SK-N-SH (cell line): Measurements from ENCODE around the gene ITGB6. TPM values are rescaled to one million over a fixed set of nuclear protein-coding genes. Genes with fewer than 3 reads are reported as not detected.

ENCODE experiments used
- CTCF ChIA-PET: fragments of 300-600, 350-600 bp; formaldehyde crosslinking; extraction: SDS; loops from one replicate; lab custom pipeline; 2021; lab: Yijun Ruan, JAX
- POLR2A ChIA-PET: fragments of 350-600 bp; sonication (Branson Sonifier 250); formaldehyde crosslinking; extraction: SDS; loops from one replicate; lab custom pipeline; 2020; ENCODE audit warnings: antibody characterized with exemption, inconsistent platforms; lab: Yijun Ruan, JAX
- DNase-seq: peaks from one replicate; pipeline ENCODE4 v3.0.0; 2012
- H2AFZ ChIP-seq: fragments of 200-600 bp; sonication (generic); 2 replicates; pipeline ENCODE4 v1.8.1; 2016; ENCODE audit warnings: antibody characterized with exemption, mild to moderate bottlenecking, low read depth
- H3F3A ChIP-seq: fragments of 200-600 bp; sonication (generic); replicated peaks from 2 replicates; pipeline ENCODE3; 2016; ENCODE audit warnings: antibody characterized with exemption, mild to moderate bottlenecking; ENCODE audit not compliant: insufficient read depth
- H3K27ac ChIP-seq, 2 experiments: fragments of 200-500 bp in 1 of 2; fragments of 200-600 bp in 1 of 2; sonication (Bioruptor generic) in 1 of 2; sonication (generic), shearing (Covaris generic) in 1 of 2; 2 replicates each; pipeline versions ENCODE4 v1.5.1 to v1.6.1; 2014 to 2016; ENCODE audit warnings: low read depth in 2 of 2, inconsistent platforms in 1 of 2, low read length in 1 of 2, mild to moderate bottlenecking in 1 of 2, mixed read lengths in 1 of 2
- H3K27me3 ChIP-seq: fragments of 200-600 bp; sonication (generic), shearing (Covaris generic); 2 replicates; pipeline ENCODE4 v1.6.1; 2016; ENCODE audit warnings: mixed run types; ENCODE audit not compliant: insufficient read depth
- H3K36me3 ChIP-seq, 2 experiments: fragments of 200-500 bp in 1 of 2; fragments of 200-600 bp in 1 of 2; sonication (Bioruptor generic) in 1 of 2; sonication (generic) in 1 of 2; replicated peaks in 1 of 2; 2 replicates each; pipeline versions ENCODE3 to v1.5.1; 2014 to 2016; ENCODE audit warnings: low read length in 1 of 2, mild to moderate bottlenecking in 1 of 2; ENCODE audit not compliant: insufficient read depth in 2 of 2, control insufficient read depth in 1 of 2
- H3K4me1 ChIP-seq, 2 experiments: fragments of 200-500 bp in 1 of 2; fragments of 200-600 bp in 1 of 2; sonication (Bioruptor generic) in 1 of 2; sonication (generic), shearing (Covaris generic) in 1 of 2; 2 replicates each; pipeline versions ENCODE4 v1.5.1 to v1.6.1; 2014 to 2016; ENCODE audit warnings: low read depth in 1 of 2, low read length in 1 of 2, mixed run types in 1 of 2; ENCODE audit not compliant: insufficient read depth in 2 of 2, control insufficient read depth in 1 of 2
- H3K4me2 ChIP-seq: fragments of 200-600 bp; sonication (generic), shearing (Covaris generic); 2 replicates; pipeline ENCODE4 v1.6.1; 2017; ENCODE audit warnings: mixed run types
- H3K4me3 ChIP-seq, 2 experiments: fragments of 200-500 bp in 1 of 2; fragments of 200-600 bp in 1 of 2; sonication (Bioruptor generic) in 1 of 2; sonication (generic), shearing (Covaris generic) in 1 of 2; 2 replicates each; pipeline versions ENCODE4 v1.5.1 to v1.8.1; 2014 to 2016; ENCODE audit warnings: low read depth in 2 of 2, inconsistent platforms in 1 of 2, low read length in 1 of 2, mild to moderate bottlenecking in 1 of 2, mixed read lengths in 1 of 2, moderate library complexity in 1 of 2
- H3K79me2 ChIP-seq: fragments of 200-600 bp; sonication (generic); 2 replicates; pipeline ENCODE4 v1.8.1; 2017; ENCODE audit warnings: mild to moderate bottlenecking; ENCODE audit not compliant: insufficient read depth
- H3K9ac ChIP-seq: fragments of 200-600 bp; sonication (generic); 2 replicates; pipeline ENCODE4 v1.6.1; 2017; ENCODE audit warnings: mixed run types
- H3K9me2 ChIP-seq: fragments of 200-600 bp; sonication (generic); 2 replicates; pipeline ENCODE4 v1.6.1; 2017; ENCODE audit warnings: mixed run types
- H3K9me3 ChIP-seq: fragments of 200-600 bp; sonication (generic); 2 replicates; pipeline ENCODE4 v1.6.1; 2017; ENCODE audit warnings: mixed run types, mild to moderate bottlenecking, moderate library complexity
- H4K20me1 ChIP-seq: fragments of 200-600 bp; sonication (generic); 2 replicates; pipeline ENCODE4 v1.6.1; 2017; ENCODE audit warnings: mild to moderate bottlenecking, mixed run types; ENCODE audit not compliant: insufficient read depth
- EP300 ChIP-seq, 2 experiments: IDR thresholded peaks; 2 replicates each; pipeline versions ENCODE4 v1.4.0 to v1.6.1; 2012; ENCODE audit warnings: borderline replicate concordance in 1 of 2, low read depth in 1 of 2, low read length in 1 of 2
- EZH2phosphoT487 ChIP-seq: fragments of 200-600 bp; sonication (generic); IDR thresholded peaks from 2 replicates; pipeline ENCODE4 v1.6.1; 2017; ENCODE audit warnings: low read depth, mixed run types, mild to moderate bottlenecking, antibody characterized with exemption, moderate library complexity, borderline replicate concordance
- FOSL2 ChIP-seq: IDR thresholded peaks from 2 replicates; pipeline ENCODE4 v1.4.0; 2012; ENCODE audit warnings: low read depth, mild to moderate bottlenecking, moderate library complexity, borderline replicate concordance
- FOXJ3 ChIP-seq: sonication (generic); formaldehyde crosslinking; IDR thresholded peaks from 2 replicates; pipeline ENCODE4 v1.5.1; 2020; ENCODE audit warnings: mild to moderate bottlenecking, missing genetic modification reagents
- GABPA ChIP-seq: IDR thresholded peaks from 2 replicates; pipeline ENCODE4 v1.4.0; 2012; ENCODE audit warnings: low read depth, mild to moderate bottlenecking
- GATA2 ChIP-seq: sonication (generic); formaldehyde crosslinking; IDR thresholded peaks from 2 replicates; pipeline ENCODE4 v1.5.0; 2020; ENCODE audit warnings: mild to moderate bottlenecking, missing genetic modification reagents
- JUND ChIP-seq: IDR thresholded peaks from 2 replicates; pipeline ENCODE4 v1.4.0; 2012
- MAX ChIP-seq: IDR thresholded peaks from 2 replicates; pipeline ENCODE4 v1.4.0; 2012; ENCODE audit warnings: low read depth
- MEF2A ChIP-seq: IDR thresholded peaks from 2 replicates; pipeline ENCODE4 v1.4.0; 2012; ENCODE audit warnings: low read depth, borderline replicate concordance
- MXI1 ChIP-seq: IDR thresholded peaks from 2 replicates; pipeline ENCODE4 v1.6.1; 2012; ENCODE audit warnings: mild to moderate bottlenecking, low read depth, low read length, improper control_type of control experiment
- NFIC ChIP-seq: IDR thresholded peaks from 2 replicates; pipeline ENCODE4 v1.4.0; 2012; ENCODE audit warnings: borderline replicate concordance
- NRF1 ChIP-seq: IDR thresholded peaks from 2 replicates; pipeline ENCODE4 v1.6.1; 2012; ENCODE audit warnings: low read depth, mild to moderate bottlenecking, low read length
- PBX3 ChIP-seq: IDR thresholded peaks from 2 replicates; pipeline ENCODE4; 2012
- POLR2AphosphoS5 ChIP-seq: IDR thresholded peaks from 2 replicates; pipeline ENCODE4 v1.6.1; 2012; ENCODE audit warnings: low read depth, low read length
- RAD21 ChIP-seq: IDR thresholded peaks from 2 replicates; pipeline ENCODE4 v1.6.1; 2012; ENCODE audit warnings: mild to moderate bottlenecking, low read length
- RCOR1 ChIP-seq: fragments of 150-350 bp; IDR thresholded peaks from 2 replicates; pipeline ENCODE4 v1.6.1; 2017; ENCODE audit warnings: antibody characterized with exemption, low read length
- RFX5 ChIP-seq: IDR thresholded peaks from 2 replicates; pipeline ENCODE4 v1.6.1; 2012; ENCODE audit warnings: mild to moderate bottlenecking, improper control_type of control experiment, low read length
- SIN3A ChIP-seq: IDR thresholded peaks from 2 replicates; pipeline ENCODE4 v1.6.1; 2012; ENCODE audit warnings: low read depth, mild to moderate bottlenecking, low read length, moderate library complexity, borderline replicate concordance
- SMC3 ChIP-seq: IDR thresholded peaks from 2 replicates; pipeline ENCODE4 v1.6.1; 2012; ENCODE audit warnings: low read depth, low read length, improper control_type of control experiment
- TAF1 ChIP-seq: IDR thresholded peaks from 2 replicates; pipeline ENCODE4 v1.6.1; 2012; ENCODE audit warnings: low read depth, mild to moderate bottlenecking, low read length, moderate library complexity, borderline replicate concordance
- TCF12 ChIP-seq: IDR thresholded peaks from 2 replicates; pipeline ENCODE4 v1.4.0; 2012
- USF2 ChIP-seq: fragments of 150-350 bp; IDR thresholded peaks from 2 replicates; pipeline ENCODE4 v1.6.1; 2017; ENCODE audit warnings: antibody characterized with exemption, low read length, low read depth, borderline replicate concordance
- WGBS: methylation state at CpG from one replicate; pipeline ENCODE4 v1.1.6; 2017; ENCODE audit warnings: low lambda C conversion rate; 5-methylcytosine and 5-hydroxymethylcytosine counted together
- polyA plus RNA-seq, 3 experiments: library from polyadenylated mRNA; depleted of rRNA; stranded (reverse); fragments of >200 nt; gene quantifications; 2 replicates each; pipeline ENCODE4 v1.2.3, GENCODE V29; 2012
- TF ChIP-seq, protein P1 (sequence below): IDR thresholded peaks from 2 replicates; pipeline ENCODE4 v1.4.0; 2012; ENCODE audit warnings: low read depth, borderline replicate concordance

ITGB6 gene
- polyA plus RNA-seq, 1 of the 3 experiments (the other 2 are of a cell fraction), result 0.10 TPM

DNA sequence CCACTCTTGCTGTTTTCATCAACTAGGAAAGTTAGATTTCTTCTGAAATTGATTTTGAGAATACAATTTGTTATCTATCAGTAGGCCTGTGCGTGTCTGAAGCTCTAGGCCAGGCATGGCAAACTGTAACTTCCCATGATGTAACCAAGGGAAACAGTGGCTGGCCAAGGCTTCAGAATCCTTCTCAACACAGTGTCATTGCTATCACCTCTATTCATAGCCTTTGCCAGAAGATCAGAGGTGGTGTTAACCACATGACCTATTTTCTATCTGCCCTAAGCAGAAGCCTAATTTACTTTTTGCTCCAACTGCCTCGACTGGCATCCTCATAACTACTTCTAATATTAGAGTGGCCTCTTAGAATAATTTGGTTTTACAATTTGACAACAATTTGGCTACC is 2.5 kb downstream of the ITGB6 start (continued):
- TF ChIP-seq POLR2AphosphoS5 (no peak), SMC3 (no peak), MXI1 (no peak), RAD21 (no peak), MAX (no peak), NFIC (no peak), TCF12 (no peak)
- TF ChIP-seq, all 33 proteins: peak for 0

GRCh38 chr2:160194946-160195345 is 5.1 kb downstream of the ITGB6 start:
- ChIA-PET CTCF (interaction anchor here (1.0 to 1.2 kb wide), 2 partner anchors 11 to 75 kb away, joined by 4 to 5 read pairs; no protein-coding TSS in a partner anchor), POLR2A (interaction anchor here (0.5 kb wide), 1 partner anchor 107 kb away, joined by 3 read pairs; no protein-coding TSS in a partner anchor)
- DNase-seq, result no peak
- no peaks in the 10 kb centered on the region for H3K9me2 ChIP-seq
- no peak overlapping the region for H2AFZ ChIP-seq
- no peaks in the 10 kb centered on the region for H3F3A ChIP-seq
- H3K9ac ChIP-seq, result no peak overlapping the region
- no peaks in the 10 kb centered on the region for H4K20me1 ChIP-seq
- H3K9me3 ChIP-seq, result no peaks in the 10 kb centered on the region
- WGBS, result 91% methylated on average over 3 of the region's 5 CpGs
- H3K79me2 ChIP-seq, result no peaks in the 10 kb centered on the region
- TF ChIP-seq TAF1 (no peak), EZH2phosphoT487 (no peak), FOXJ3 (CRISPR knock-in tag) (no peak), FOSL2 (no peak), TCF12 (no peak), EP300 (IDR thresholded peaks at IDR 0.05; ENCODE audit: borderline replicate concordance in 1 of 2, low read depth in 1 of 2, low read length in 1 of 2) (no peak), GABPA (no peak), RCOR1 (no peak), PBX3 (no peak), NRF1 (no peak), JUND (no peak), GATA2 (CRISPR knock-in tag) (no peak), SIN3A (no peak), MAX (no peak), USF2 (no peak), NFIC (no peak), SMC3 (no peak), MEF2A (no peak), RFX5 (no peak)
- TF ChIP-seq, protein P1, sequence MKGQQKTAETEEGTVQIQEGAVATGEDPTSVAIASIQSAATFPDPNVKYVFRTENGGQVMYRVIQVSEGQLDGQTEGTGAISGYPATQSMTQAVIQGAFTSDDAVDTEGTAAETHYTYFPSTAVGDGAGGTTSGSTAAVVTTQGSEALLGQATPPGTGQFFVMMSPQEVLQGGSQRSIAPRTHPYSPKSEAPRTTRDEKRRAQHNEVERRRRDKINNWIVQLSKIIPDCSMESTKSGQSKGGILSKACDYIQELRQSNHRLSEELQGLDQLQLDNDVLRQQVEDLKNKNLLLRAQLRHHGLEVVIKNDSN, result no peak
- H3K4me1 ChIP-seq, result no peaks in the 10 kb centered on the region
- H3K27ac ChIP-seq, result no peak overlapping the region
- no peak overlapping the region for H3K4me2 ChIP-seq
- no peaks in the 10 kb centered on the region for H3K27me3 ChIP-seq
- no peaks in the 10 kb centered on the region for H3K36me3 ChIP-seq
- no peak overlapping the region for H3K4me3 ChIP-seq
